A549 (cell line): ENCODE measurements around the gene PDZD2. TPM values are rescaled to one million over a fixed set of nuclear protein-coding genes. Genes with fewer than 3 reads are reported as not detected.
A peak's percentile ranks its signal among the peaks of the same experiment; 100 is the strongest.

ENCODE experiments used
- ATAC-seq, 2 experiments: fragments of 200-7000 bp in 1 of 2; fragments of >200 bp in 1 of 2; cut with Nextera tagmentation in 1 of 2; cut with Tn5 transposase in 1 of 2; 3 replicates each; pipeline versions ENCODE4 v1.8.0 to v1.9.1; 2018 to 2020; ENCODE audit warnings: mild to moderate bottlenecking in 1 of 2, moderate library complexity in 1 of 2
- CTCF ChIA-PET: fragments of 300-600 bp; sonication (Branson Sonifier 250); formaldehyde crosslinking; extraction: SDS; loops from one replicate; lab custom pipeline; 2021; ENCODE audit warnings: antibody characterized with exemption, inconsistent platforms; lab: Yijun Ruan, JAX
- POLR2A ChIA-PET: fragments of 350-600 bp; formaldehyde crosslinking; extraction: SDS; loops from one replicate; lab custom pipeline; 2021; ENCODE audit warnings: antibody characterized with exemption, inconsistent platforms; lab: Yijun Ruan, JAX
- DNase-seq, 2 experiments: peaks; one replicate each; pipeline versions ENCODE4 v3.0.0 to v3.0.0-alpha.2; 2011 to 2016; ENCODE audit warnings: low read depth in 1 of 2, low spot score in 1 of 2
- FAIRE-seq: peaks from 2 replicates; lab custom pipeline; 2011; peaks lifted over from hg19 to GRCh38; lab: Jason Lieb, UNC
- H3K27ac ChIP-seq, 2 experiments: fragments of >200 bp; sonication (Bioruptor Twin); formaldehyde crosslinking; 3 replicates each; pipeline ENCODE4 v1.5.1; 2016 to 2017
- H3K4me1 ChIP-seq: fragments of >200 bp; sonication (Bioruptor Twin); formaldehyde crosslinking; 3 replicates; pipeline ENCODE4 v1.6.1; 2016
- H3K4me2 ChIP-seq: fragments of >200 bp; sonication (Bioruptor Twin); formaldehyde crosslinking; 3 replicates; pipeline ENCODE4 v1.6.1; 2016
- H3K4me3 ChIP-seq: fragments of >200 bp; sonication (Bioruptor Twin); formaldehyde crosslinking; 3 replicates; pipeline ENCODE4 v1.5.1; 2016
- H3K9me3 ChIP-seq: fragments of >200 bp; sonication (Bioruptor Twin); formaldehyde crosslinking; 3 replicates; pipeline ENCODE4 v1.6.1; 2016
- CEBPB ChIP-seq, 2 experiments: fragments of >200 bp in 1 of 2; sonication (Bioruptor Twin) in 1 of 2; formaldehyde crosslinking in 1 of 2; IDR thresholded peaks; 2 replicates each; pipeline ENCODE4 v1.6.1; 2012 to 2016
- ESRRA ChIP-seq: fragments of 150-350 bp; IDR thresholded peaks from 2 replicates; pipeline ENCODE4 v1.6.1; 2014; ENCODE audit warnings: mild to moderate bottlenecking, low read length, borderline replicate concordance
- FOXS1 ChIP-seq: fragments of 250-450 bp; sonication (Bioruptor Pico); IDR thresholded peaks from 2 replicates; pipeline ENCODE4 v1.5.0; 2020; ENCODE audit warnings: mild to moderate bottlenecking, moderate library complexity
- HOXB13 ChIP-seq: fragments of 250-450 bp; sonication (Bioruptor Pico); IDR thresholded peaks from 2 replicates; pipeline ENCODE4 v1.5.0; 2020; ENCODE audit warnings: low read depth, mild to moderate bottlenecking, moderate library complexity
- JUN ChIP-seq, 2 experiments: fragments of >200 bp; sonication (Bioruptor Twin); formaldehyde crosslinking; IDR thresholded peaks; 2 replicates in 1 of 2; 3 replicates in 1 of 2; pipeline ENCODE4 v1.6.1; 2016 to 2017
- KDM1A ChIP-seq: fragments of 200-600 bp; sonication (generic); IDR thresholded peaks from 2 replicates; pipeline ENCODE4 v1.6.1; 2016; ENCODE audit warnings: low read depth, mild to moderate bottlenecking
- NFE2L2 ChIP-seq: fragments of 150-350 bp; conservative IDR thresholded peaks from 2 replicates; pipeline ENCODE4 v1.6.1; 2014; ENCODE audit warnings: low read length
- TP53 ChIP-seq: fragments of 250-450 bp; sonication (Bioruptor Pico); IDR thresholded peaks from 2 replicates; pipeline ENCODE4 v1.5.0; 2021; ENCODE audit warnings: mild to moderate bottlenecking, moderate library complexity
- ZC3H11A ChIP-seq: fragments of 450-650 bp; IDR thresholded peaks from 2 replicates; pipeline ENCODE4 v1.6.1; 2014; ENCODE audit warnings: antibody characterized with exemption, mild to moderate bottlenecking
- WGBS: methylation state at CpG from one replicate; pipeline ENCODE4 v1.1.6; 2017; ENCODE audit errors: missing lambda C conversion rate; 5-methylcytosine and 5-hydroxymethylcytosine counted together
- polyA plus RNA-seq, 4 experiments: library from polyadenylated mRNA; depleted of rRNA in 3 of 4; stranded (reverse); fragments of >200 nt; fragmentation: RNase III in 1 of 4; extraction: RNeasy Plus Mini Kit Qiagen cat#74134 plus additional on column Dnase treatment in 1 of 4; gene quantifications; 2 replicates in 3 of 4; 3 replicates in 1 of 4; pipeline ENCODE4 v1.2.3, GENCODE V29; 2011 to 2017
- TF ChIP-seq, protein P1 (sequence below): IDR thresholded peaks from 2 replicates; pipeline ENCODE4 v1.6.1; 2012
- TF ChIP-seq, protein P2 (sequence below): fragments of 200-600 bp; sonication (generic); IDR thresholded peaks from 2 replicates; pipeline ENCODE4 v1.6.1; 2016; ENCODE audit warnings: antibody characterized with exemption, mild to moderate bottlenecking, moderate library complexity
- TF ChIP-seq, protein P3 (sequence below): fragments of 150-350 bp; IDR thresholded peaks from 2 replicates; pipeline ENCODE4 v1.6.1; 2014; ENCODE audit warnings: low read depth, mild to moderate bottlenecking, low read length
- TF ChIP-seq, protein P4 (sequence below): fragments of 250-450 bp; sonication (Bioruptor Pico); IDR thresholded peaks from 2 replicates; pipeline ENCODE4 v1.5.0; 2021; ENCODE audit warnings: mild to moderate bottlenecking, moderate library complexity, borderline replicate concordance
- TF ChIP-seq, protein P5 (sequence below): fragments of >200 bp; sonication (Bioruptor Twin); formaldehyde crosslinking; IDR thresholded peaks from 2 replicates; pipeline ENCODE4 v1.6.1; 2016
- TF ChIP-seq, protein P6 (sequence below): fragments of 250-450 bp; sonication (Bioruptor Pico); IDR thresholded peaks from 2 replicates; pipeline ENCODE4 v1.5.0; 2020; ENCODE audit warnings: low read depth, mild to moderate bottlenecking, moderate library complexity

Gene PDZD2
- polyA plus RNA-seq, 2 of the 4 experiments (the other 2 are of a cell fraction), result 0.06 to 0.09 TPM

DNA sequence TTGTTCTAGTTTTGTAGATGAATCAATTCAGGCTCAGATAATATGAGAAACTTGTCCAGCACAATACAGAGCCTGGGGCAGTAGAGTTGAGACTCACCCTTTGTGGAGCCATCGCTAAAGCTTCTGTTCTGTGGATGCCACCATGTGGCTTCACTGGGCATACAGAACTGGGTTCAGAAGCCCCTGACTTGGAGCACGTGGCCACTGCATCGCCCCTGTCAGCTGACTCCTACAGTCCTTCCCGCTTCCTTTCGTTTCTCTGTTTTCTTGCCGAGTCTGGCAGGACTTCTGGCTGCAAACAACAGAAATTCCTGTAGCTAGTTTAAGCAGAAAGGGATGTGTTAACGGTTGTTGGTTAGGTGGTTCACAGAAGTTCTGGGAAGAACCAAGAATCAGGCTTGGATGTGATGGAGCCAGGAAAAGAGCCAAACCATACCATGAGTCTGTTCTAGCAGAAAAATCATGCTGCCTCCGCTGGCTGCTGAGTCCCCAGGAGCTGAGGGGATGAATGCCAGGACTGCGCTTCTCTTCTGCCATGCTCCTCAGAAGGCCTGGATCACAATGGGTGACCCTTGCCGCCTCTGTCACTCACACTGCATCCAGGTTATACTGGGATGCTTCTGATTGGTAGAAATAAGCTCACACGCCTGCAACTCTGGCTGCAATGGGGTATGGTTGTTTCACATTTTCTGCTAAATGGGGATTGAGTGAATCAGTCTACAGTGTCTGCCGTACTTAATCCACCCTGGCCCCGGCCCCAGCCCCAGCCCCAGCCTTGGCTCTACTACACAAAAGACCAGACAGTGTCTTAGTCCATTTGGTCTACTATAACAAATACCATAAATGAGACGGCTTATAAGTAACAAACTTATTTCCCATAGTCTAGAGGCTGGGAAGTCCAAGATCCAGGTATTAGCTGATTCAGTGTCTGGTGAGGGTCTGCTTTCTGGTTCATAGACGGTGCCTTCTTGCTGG is 272.6 kb downstream of the PDZD2 start:
- H3K27ac ChIP-seq, result peak overlapping the region in 1 of 2 experiments; percentile 9; a peak in 3 of 6 replicates
- POLR2A ChIA-PET, result no interaction called here
- DNase-seq, result no peak
- CTCF ChIA-PET, result no interaction called here
- no peak for FAIRE-seq
- H3K9me3 ChIP-seq, result no peaks in the 10 kb centered on the region
- TF ChIP-seq, protein P1, sequence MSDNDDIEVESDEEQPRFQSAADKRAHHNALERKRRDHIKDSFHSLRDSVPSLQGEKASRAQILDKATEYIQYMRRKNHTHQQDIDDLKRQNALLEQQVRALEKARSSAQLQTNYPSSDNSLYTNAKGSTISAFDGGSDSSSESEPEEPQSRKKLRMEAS, result 0 out of 2 replicates have a peak, but pooled peaks have one; percentile 17
- TF ChIP-seq, protein P2, sequence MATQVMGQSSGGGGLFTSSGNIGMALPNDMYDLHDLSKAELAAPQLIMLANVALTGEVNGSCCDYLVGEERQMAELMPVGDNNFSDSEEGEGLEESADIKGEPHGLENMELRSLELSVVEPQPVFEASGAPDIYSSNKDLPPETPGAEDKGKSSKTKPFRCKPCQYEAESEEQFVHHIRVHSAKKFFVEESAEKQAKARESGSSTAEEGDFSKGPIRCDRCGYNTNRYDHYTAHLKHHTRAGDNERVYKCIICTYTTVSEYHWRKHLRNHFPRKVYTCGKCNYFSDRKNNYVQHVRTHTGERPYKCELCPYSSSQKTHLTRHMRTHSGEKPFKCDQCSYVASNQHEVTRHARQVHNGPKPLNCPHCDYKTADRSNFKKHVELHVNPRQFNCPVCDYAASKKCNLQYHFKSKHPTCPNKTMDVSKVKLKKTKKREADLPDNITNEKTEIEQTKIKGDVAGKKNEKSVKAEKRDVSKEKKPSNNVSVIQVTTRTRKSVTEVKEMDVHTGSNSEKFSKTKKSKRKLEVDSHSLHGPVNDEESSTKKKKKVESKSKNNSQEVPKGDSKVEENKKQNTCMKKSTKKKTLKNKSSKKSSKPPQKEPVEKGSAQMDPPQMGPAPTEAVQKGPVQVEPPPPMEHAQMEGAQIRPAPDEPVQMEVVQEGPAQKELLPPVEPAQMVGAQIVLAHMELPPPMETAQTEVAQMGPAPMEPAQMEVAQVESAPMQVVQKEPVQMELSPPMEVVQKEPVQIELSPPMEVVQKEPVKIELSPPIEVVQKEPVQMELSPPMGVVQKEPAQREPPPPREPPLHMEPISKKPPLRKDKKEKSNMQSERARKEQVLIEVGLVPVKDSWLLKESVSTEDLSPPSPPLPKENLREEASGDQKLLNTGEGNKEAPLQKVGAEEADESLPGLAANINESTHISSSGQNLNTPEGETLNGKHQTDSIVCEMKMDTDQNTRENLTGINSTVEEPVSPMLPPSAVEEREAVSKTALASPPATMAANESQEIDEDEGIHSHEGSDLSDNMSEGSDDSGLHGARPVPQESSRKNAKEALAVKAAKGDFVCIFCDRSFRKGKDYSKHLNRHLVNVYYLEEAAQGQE, result no peak
- H3K4me3 ChIP-seq, result no peak overlapping the region
- ATAC-seq, result peak in 1 of 2 experiments; percentile 38; a peak in 1 of 6 replicates
- WGBS, result 70% methylated on average over 15 of the region's 15 CpGs
- peaks cover 18% of the 10 kb centered on the region for H3K4me1 ChIP-seq
- no peak overlapping the region for H3K4me2 ChIP-seq

DNA sequence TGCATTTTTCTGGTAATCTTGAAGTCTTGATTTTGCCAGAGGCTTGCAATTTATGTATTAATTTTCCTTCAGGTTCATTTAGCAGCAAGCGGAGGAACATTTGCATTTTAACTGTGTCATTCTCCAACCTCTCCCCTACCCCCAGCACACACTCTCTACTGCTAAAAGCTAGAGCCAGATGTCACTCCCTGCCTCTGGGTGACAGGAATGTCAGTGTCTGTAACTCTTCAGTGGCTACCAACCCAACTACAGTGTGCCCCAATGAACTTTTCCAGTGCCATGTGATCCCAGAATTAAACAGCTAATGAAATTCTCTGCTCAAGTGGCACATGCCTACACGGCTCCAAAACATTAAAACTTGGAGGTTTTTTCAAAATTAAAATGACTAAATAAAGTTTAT is 274.9 kb downstream of the PDZD2 start:
- ChIA-PET CTCF (interaction anchor here (0.9 to 1.2 kb wide), 2 partner anchors 13 to 179 kb away, joined by 3 to 4 read pairs; no protein-coding TSS in a partner anchor), POLR2A (no interaction called here)
- H3K4me1 ChIP-seq, result peaks cover 18% of the 10 kb centered on the region
- TF ChIP-seq ZC3H11A (no peak), HOXB13 (CRISPR knock-in tag) (no peak), NFE2L2 (no peak), CEBPB (IDR thresholded peaks at IDR 0.05) (no peak), TP53 (CRISPR knock-in tag) (no peak), JUN (IDR thresholded peaks at IDR 0.05) (no peak), ESRRA (no peak), KDM1A (no peak), FOXS1 (no peak)
- TF ChIP-seq, protein P3, sequence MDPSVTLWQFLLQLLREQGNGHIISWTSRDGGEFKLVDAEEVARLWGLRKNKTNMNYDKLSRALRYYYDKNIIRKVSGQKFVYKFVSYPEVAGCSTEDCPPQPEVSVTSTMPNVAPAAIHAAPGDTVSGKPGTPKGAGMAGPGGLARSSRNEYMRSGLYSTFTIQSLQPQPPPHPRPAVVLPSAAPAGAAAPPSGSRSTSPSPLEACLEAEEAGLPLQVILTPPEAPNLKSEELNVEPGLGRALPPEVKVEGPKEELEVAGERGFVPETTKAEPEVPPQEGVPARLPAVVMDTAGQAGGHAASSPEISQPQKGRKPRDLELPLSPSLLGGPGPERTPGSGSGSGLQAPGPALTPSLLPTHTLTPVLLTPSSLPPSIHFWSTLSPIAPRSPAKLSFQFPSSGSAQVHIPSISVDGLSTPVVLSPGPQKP, result no peak
- TF ChIP-seq, protein P4, sequence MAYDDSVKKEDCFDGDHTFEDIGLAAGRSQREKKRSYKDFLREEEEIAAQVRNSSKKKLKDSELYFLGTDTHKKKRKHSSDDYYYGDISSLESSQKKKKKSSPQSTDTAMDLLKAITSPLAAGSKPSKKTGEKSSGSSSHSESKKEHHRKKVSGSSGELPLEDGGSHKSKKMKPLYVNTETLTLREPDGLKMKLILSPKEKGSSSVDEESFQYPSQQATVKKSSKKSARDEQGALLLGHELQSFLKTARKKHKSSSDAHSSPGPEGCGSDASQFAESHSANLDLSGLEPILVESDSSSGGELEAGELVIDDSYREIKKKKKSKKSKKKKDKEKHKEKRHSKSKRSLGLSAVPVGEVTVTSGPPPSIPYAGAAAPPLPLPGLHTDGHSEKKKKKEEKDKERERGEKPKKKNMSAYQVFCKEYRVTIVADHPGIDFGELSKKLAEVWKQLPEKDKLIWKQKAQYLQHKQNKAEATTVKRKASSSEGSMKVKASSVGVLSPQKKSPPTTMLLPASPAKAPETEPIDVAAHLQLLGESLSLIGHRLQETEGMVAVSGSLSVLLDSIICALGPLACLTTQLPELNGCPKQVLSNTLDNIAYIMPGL, result no peak
- TF ChIP-seq, protein P5, sequence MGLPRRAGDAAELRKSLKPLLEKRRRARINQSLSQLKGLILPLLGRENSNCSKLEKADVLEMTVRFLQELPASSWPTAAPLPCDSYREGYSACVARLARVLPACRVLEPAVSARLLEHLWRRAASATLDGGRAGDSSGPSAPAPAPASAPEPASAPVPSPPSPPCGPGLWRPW, result no peak
- TF ChIP-seq, protein P6, sequence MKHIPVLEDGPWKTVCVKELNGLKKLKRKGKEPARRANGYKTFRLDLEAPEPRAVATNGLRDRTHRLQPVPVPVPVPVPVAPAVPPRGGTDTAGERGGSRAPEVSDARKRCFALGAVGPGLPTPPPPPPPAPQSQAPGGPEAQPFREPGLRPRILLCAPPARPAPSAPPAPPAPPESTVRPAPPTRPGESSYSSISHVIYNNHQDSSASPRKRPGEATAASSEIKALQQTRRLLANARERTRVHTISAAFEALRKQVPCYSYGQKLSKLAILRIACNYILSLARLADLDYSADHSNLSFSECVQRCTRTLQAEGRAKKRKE (CRISPR knock-in tag), result no peak
- FAIRE-seq (no peak), ATAC-seq (no peak), DNase-seq (no peak)
- H3K4me3 ChIP-seq, result no peak overlapping the region
- no peaks in the 10 kb centered on the region for H3K9me3 ChIP-seq
- peak overlapping the region in 1 of 2 experiments; percentile 52; a peak in 2 of 6 replicates for H3K27ac ChIP-seq
- H3K4me2 ChIP-seq, result peak overlapping the region; percentile 23
- 63% methylated on average over 2 of the region's 2 CpGs for WGBS
